Activated B cell treated with CpG ODN at 0.5 μM for 24 hours (primary cell): ENCODE results near the gene CLOCK. TPM values are rescaled to one million over a fixed set of nuclear protein-coding genes. Genes with fewer than 3 reads are reported as not detected.
"Not testable (repeated sequence)": the region's sequence is repeated elsewhere in the genome, so short reads cannot be mapped to it uniquely, and the experiment has no call there.

Experiments used
- ATAC-seq: fragments of 200-7000 bp; cut with Tn5 transposase; one replicate; pipeline ENCODE4 v1.10.0; 2021; ENCODE audit warnings: low read depth, mild to moderate bottlenecking, moderate library complexity
- CTCF ChIA-PET: fragments of 350-600 bp; sonication (Branson Sonifier 250); formaldehyde crosslinking; loops from one replicate; lab custom pipeline; 2021; ENCODE audit warnings: antibody characterized with exemption; lab: Charles Lee
- POLR2A ChIA-PET: fragments of 350-600 bp; sonication (Branson Sonifier 250); formaldehyde crosslinking; loops from one replicate; lab custom pipeline; 2021; ENCODE audit warnings: antibody characterized with exemption; lab: Charles Lee
- DNase-seq: peaks from one replicate; pipeline ENCODE4 v3.0.0; 2022
- H3K27ac Mint-ChIP-seq: one replicate; pipeline ENCODE4 v1.8.0; 2020; ENCODE audit warnings: mixed read lengths
- H3K27me3 Mint-ChIP-seq: one replicate; pipeline ENCODE4 v1.8.0; 2021; ENCODE audit warnings: mixed read lengths
- H3K36me3 Mint-ChIP-seq: one replicate; pipeline ENCODE4 v1.8.0; 2021; ENCODE audit warnings: low read depth, mixed read lengths
- H3K4me1 Mint-ChIP-seq: one replicate; pipeline ENCODE4 v1.8.0; 2021; ENCODE audit warnings: mixed read lengths
- H3K4me3 Mint-ChIP-seq: one replicate; pipeline ENCODE4 v1.8.0; 2020; ENCODE audit warnings: mild to moderate bottlenecking, mixed read lengths
- H3K9me3 Mint-ChIP-seq: one replicate; pipeline ENCODE4 v1.8.0; 2020; ENCODE audit warnings: mixed read lengths
- CTCF ChIP-seq: fragments of 200-600 bp; IDR thresholded peaks from one replicate; pipeline ENCODE4 v1.8.0; 2022; ENCODE audit warnings: antibody characterized with exemption, mild to moderate bottlenecking
- intact Hi-C: fragments of 100-400 bp; cut with micrococcal nuclease; formaldehyde crosslinking; loops from one replicate; pipeline ENCODE4 v1.15.1; 2024
- total RNA-seq: library from RNA; stranded (reverse); gene quantifications from 2 replicates; pipeline ENCODE4 v1.2.3, GENCODE V29; 2022

Gene CLOCK, protein sequence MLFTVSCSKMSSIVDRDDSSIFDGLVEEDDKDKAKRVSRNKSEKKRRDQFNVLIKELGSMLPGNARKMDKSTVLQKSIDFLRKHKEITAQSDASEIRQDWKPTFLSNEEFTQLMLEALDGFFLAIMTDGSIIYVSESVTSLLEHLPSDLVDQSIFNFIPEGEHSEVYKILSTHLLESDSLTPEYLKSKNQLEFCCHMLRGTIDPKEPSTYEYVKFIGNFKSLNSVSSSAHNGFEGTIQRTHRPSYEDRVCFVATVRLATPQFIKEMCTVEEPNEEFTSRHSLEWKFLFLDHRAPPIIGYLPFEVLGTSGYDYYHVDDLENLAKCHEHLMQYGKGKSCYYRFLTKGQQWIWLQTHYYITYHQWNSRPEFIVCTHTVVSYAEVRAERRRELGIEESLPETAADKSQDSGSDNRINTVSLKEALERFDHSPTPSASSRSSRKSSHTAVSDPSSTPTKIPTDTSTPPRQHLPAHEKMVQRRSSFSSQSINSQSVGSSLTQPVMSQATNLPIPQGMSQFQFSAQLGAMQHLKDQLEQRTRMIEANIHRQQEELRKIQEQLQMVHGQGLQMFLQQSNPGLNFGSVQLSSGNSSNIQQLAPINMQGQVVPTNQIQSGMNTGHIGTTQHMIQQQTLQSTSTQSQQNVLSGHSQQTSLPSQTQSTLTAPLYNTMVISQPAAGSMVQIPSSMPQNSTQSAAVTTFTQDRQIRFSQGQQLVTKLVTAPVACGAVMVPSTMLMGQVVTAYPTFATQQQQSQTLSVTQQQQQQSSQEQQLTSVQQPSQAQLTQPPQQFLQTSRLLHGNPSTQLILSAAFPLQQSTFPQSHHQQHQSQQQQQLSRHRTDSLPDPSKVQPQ
- total RNA-seq: 10.4 and 12.9 TPM in 2 replicates

- H3K27ac Mint-ChIP-seq: peak within 1 kb of the TSS; percentile 90
- H3K36me3 Mint-ChIP-seq: peaks cover 2% of the 10 kb centered on the region
- ChIA-PET POLR2A (interaction anchor here (0.6 to 2.5 kb wide), 11 partner anchors 11 to 1742 kb away, joined by 3 to 35 read pairs (median 7); partner anchors contain the start of genes AASDH, CEP135, NOA1 and TMEM165), CTCF (interaction anchor here (0.9 to 1.6 kb wide), 2 partner anchors 20 to 201 kb away, joined by 4 to 5 read pairs; partner anchors contain the start of gene SRD5A3)
- H3K9me3 Mint-ChIP-seq: no peaks in the 10 kb centered on the region
- H3K4me3 Mint-ChIP-seq: peak within 1 kb of the TSS; percentile 92
- ATAC-seq (peak; percentile 76), DNase-seq (peak; percentile 88)
- peaks cover 29% of the 10 kb centered on the region for H3K4me1 Mint-ChIP-seq
- no peak for TF ChIP-seq CTCF
- peaks cover 6% of the 10 kb centered on the region for H3K27me3 Mint-ChIP-seq
- intact Hi-C loops: loop anchor here (1.0 to 10.0 kb wide), 13 partner anchors 15 to 1430 kb away; partner anchors contain the start of genes AASDH, CEP135, EXOC1 and NMU
These were observed at the start of gene CLOCK for GRCh38 chr4:55546756-55547465. Gene CLOCK, minus strand, starts transcription at chr4:55546909. Its CDS starts 64,124 bp downstream, at chr4:55482785.

- no peak for ATAC-seq
- Mint-ChIP-seq H3K36me3 (no peaks in the 10 kb centered on the region), H3K4me3 (no peak within 1 kb of the TSS), H3K9me3 (peaks cover 6% of the 10 kb centered on the region), H3K27ac (no peak within 1 kb of the TSS), H3K4me1 (no peaks in the 10 kb centered on the region), H3K27me3 (peaks cover 10% of the 10 kb centered on the region)
- intact Hi-C loops: no loop called here
- ChIA-PET CTCF (no interaction called here), POLR2A (no interaction called here)
- TF ChIP-seq CTCF: no peak
- DNase-seq: no peak
These were observed 45.3 kb upstream of the CLOCK start, which contains the start of gene PDCL2 for GRCh38 chr4:55592014-55592413. Gene PDCL2, minus strand, starts transcription at chr4:55592245. Its CDS starts 136 bp downstream, at chr4:55592109.

- no peak for DNase-seq
- no peak overlapping the region for H3K27ac Mint-ChIP-seq
- peaks cover 10% of the 10 kb centered on the region for H3K27me3 Mint-ChIP-seq
- no peaks in the 10 kb centered on the region for H3K36me3 Mint-ChIP-seq
- ChIA-PET CTCF (no interaction called here), POLR2A (no interaction called here)
- no peak overlapping the region for H3K4me3 Mint-ChIP-seq
- H3K9me3 Mint-ChIP-seq: peaks cover 11% of the 10 kb centered on the region
- no peak for ATAC-seq
- no peaks in the 10 kb centered on the region for H3K4me1 Mint-ChIP-seq
- TF ChIP-seq CTCF: no peak
- intact Hi-C loops: no loop called here
These were observed 41.5 kb upstream of the CLOCK start for GRCh38 chr4:55588160-55588559.

GRCh38 chr4:55582773-55583172 is 36.1 kb upstream of the CLOCK start:
- POLR2A ChIA-PET, H3K27me3 Mint-ChIP-seq, H3K36me3 Mint-ChIP-seq, H3K4me3 Mint-ChIP-seq, CTCF ChIA-PET, H3K4me1 Mint-ChIP-seq, intact Hi-C loops, H3K27ac Mint-ChIP-seq, DNase-seq, ATAC-seq: not testable (repeated sequence)
- peaks cover 11% of the 10 kb centered on the region for H3K9me3 Mint-ChIP-seq

DNA sequence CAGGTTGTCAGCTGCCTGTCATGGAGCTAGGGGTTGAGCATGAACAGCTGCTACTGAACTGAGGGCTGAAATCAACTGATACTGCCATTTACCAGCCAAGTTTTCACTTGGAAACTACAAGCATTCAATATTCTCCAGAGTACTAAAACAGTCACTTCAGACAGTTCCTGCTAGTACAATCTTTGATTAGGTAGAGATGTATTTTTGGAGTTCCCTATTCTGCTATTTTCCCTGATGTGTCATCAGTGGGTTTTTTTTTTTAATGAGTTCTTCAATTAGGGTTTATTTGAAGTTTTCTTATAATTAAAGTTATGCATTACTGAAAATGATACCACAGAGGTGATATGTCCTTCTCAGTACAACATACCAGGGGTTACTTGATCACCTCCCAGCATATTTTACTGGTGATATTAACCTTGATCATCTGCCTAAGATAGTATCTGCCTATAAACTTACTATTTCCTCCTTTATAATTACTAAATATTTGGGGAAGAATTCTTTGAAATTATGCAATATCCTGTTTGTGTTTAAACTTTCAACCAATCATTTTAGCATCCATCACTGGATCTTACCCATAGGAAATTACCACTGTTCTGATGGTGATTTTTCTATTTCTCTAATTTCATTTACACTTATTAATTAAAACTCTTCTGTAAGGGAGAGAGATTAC is 31.8 kb upstream of the CLOCK start:
- H3K36me3 Mint-ChIP-seq: peaks cover 6% of the 10 kb centered on the region
- intact Hi-C loops: no loop called here
- H3K4me3 Mint-ChIP-seq: no peak overlapping the region
- ATAC-seq: no peak
- H3K4me1 Mint-ChIP-seq: no peaks in the 10 kb centered on the region
- CTCF ChIA-PET: no interaction called here
- no peak for TF ChIP-seq CTCF
- H3K27ac Mint-ChIP-seq: no peak overlapping the region
- DNase-seq: no peak
- peaks cover 5% of the 10 kb centered on the region for H3K27me3 Mint-ChIP-seq
- peaks cover 24% of the 10 kb centered on the region for H3K9me3 Mint-ChIP-seq
- POLR2A ChIA-PET: no interaction called here
